B cell (primary cell): ENCODE results near the gene GLI3. TPM values are rescaled to one million over a fixed set of nuclear protein-coding genes. Genes with fewer than 3 reads are reported as not detected.

ENCODE experiments used
- ATAC-seq: fragments of 200-7000 bp; cut with Tn5 transposase; one replicate; pipeline ENCODE4 v1.10.0; 2021; ENCODE audit warnings: low read depth, mild to moderate bottlenecking, moderate number of reproducible peaks, moderate library complexity
- CTCF ChIA-PET: fragments of 350-600 bp; sonication (Branson Sonifier 250); formaldehyde crosslinking; loops from one replicate; lab custom pipeline; 2021; ENCODE audit warnings: antibody characterized with exemption, inconsistent platforms; lab: Charles Lee
- POLR2A ChIA-PET: fragments of 350-600 bp; sonication (Branson Sonifier 250); formaldehyde crosslinking; loops from one replicate; lab custom pipeline; 2021; ENCODE audit warnings: antibody characterized with exemption; lab: Charles Lee
- DNase-seq: peaks from one replicate; pipeline ENCODE4 v3.0.0; 2013
- H2AFZ ChIP-seq: 2 replicates; pipeline ENCODE4 v1.6.1; 2012; ENCODE audit warnings: mild to moderate bottlenecking, low read depth, low read length; ENCODE audit not compliant: insufficient read depth, poor library complexity, severe bottlenecking
- H3K27ac ChIP-seq, 2 donors: 1 replicate in 1 of 2; 2 replicates in 1 of 2; pipeline ENCODE4 v1.5.1; 2012 to 2013; ENCODE audit warnings: low read length in 2 of 2, mild to moderate bottlenecking in 2 of 2, moderate library complexity in 1 of 2
- H3K27me3 ChIP-seq, 4 experiments: fragments of 200-600 bp in 1 of 4; sonication (generic) in 1 of 4; replicated peaks in 1 of 4; 1 replicate in 2 of 4; 2 replicates in 2 of 4; pipeline versions ENCODE4 v1.6.1 to v1.7.0; 2013 to 2016; ENCODE audit warnings: low read length in 3 of 4, mild to moderate bottlenecking in 2 of 4, mixed read lengths in 1 of 4, moderate library complexity in 1 of 4; ENCODE audit not compliant: insufficient read depth in 4 of 4, control insufficient read depth in 3 of 4; ENCODE audit errors: control extremely low read depth in 1 of 4
- H3K36me3 ChIP-seq, 2 experiments: replicated peaks in 1 of 2; 1 replicate in 1 of 2; 2 replicates in 1 of 2; pipeline versions ENCODE4 v1.6.1 to v1.7.1; 2013; ENCODE audit warnings: low read length in 1 of 2; ENCODE audit not compliant: insufficient read depth in 2 of 2, control insufficient read depth in 1 of 2; ENCODE audit errors: control extremely low read depth in 1 of 2, extremely low read depth in 1 of 2
- H3K4me1 ChIP-seq, 2 donors: fragments of 200-600 bp in 1 of 2; sonication (generic) in 1 of 2; 1 replicate in 1 of 2; 2 replicates in 1 of 2; pipeline versions ENCODE4 v1.5.1 to v1.6.1; 2013 to 2017; ENCODE audit warnings: low read length in 2 of 2; ENCODE audit not compliant: control insufficient read depth in 2 of 2, insufficient read depth in 2 of 2
- H3K4me2 ChIP-seq: replicated peaks from 2 replicates; pipeline ENCODE3; 2012; ENCODE audit warnings: mild to moderate bottlenecking, low read depth, low read length; ENCODE audit not compliant: poor library complexity, severe bottlenecking
- H3K4me3 ChIP-seq, 5 experiments: fragments of 200-600 bp in 1 of 5; sonication (generic) in 1 of 5; 1 replicate in 3 of 5; 2 replicates in 2 of 5; pipeline versions ENCODE4 v1.5.1 to v1.7.0; 2011 to 2016; ENCODE audit warnings: low read length in 4 of 5, mild to moderate bottlenecking in 4 of 5, low read depth in 2 of 5, control low read depth in 1 of 5, moderate library complexity in 1 of 5; ENCODE audit not compliant: insufficient read depth in 1 of 5; ENCODE audit errors: control extremely low read depth in 1 of 5, extremely low read depth in 1 of 5
- H3K79me2 ChIP-seq: fragments of 200-600 bp; sonication (generic); one replicate; pipeline ENCODE4 v1.6.0; 2016; ENCODE audit warnings: low read length; ENCODE audit not compliant: control insufficient read depth, insufficient read depth
- H3K9ac ChIP-seq: fragments of 200-600 bp; sonication (generic); 2 replicates; pipeline ENCODE4 v1.6.1; 2017; ENCODE audit warnings: mild to moderate bottlenecking, low read length, moderate library complexity
- H3K9me3 ChIP-seq, 3 donors: one replicate each; pipeline versions ENCODE4 v1.6.1 to v1.7.1; 2013; ENCODE audit warnings: low read length in 2 of 3; ENCODE audit not compliant: control insufficient read depth in 2 of 3, insufficient read depth in 1 of 3; ENCODE audit errors: control extremely low read depth in 1 of 3
- H4K20me1 ChIP-seq: 2 replicates; pipeline ENCODE4 v1.6.0; 2012; ENCODE audit warnings: mild to moderate bottlenecking, low read length; ENCODE audit not compliant: insufficient read depth, control insufficient read depth, poor library complexity, severe bottlenecking
- H3K27ac Mint-ChIP-seq: one replicate; pipeline ENCODE4 v1.8.0; 2021; ENCODE audit warnings: mixed read lengths
- H3K27me3 Mint-ChIP-seq: one replicate; pipeline ENCODE4 v1.8.0; 2021; ENCODE audit warnings: mixed read lengths
- H3K4me1 Mint-ChIP-seq: one replicate; pipeline ENCODE4 v1.8.0; 2021; ENCODE audit warnings: mixed read lengths
- H3K4me3 Mint-ChIP-seq: one replicate; pipeline ENCODE4 v1.8.0; 2021; ENCODE audit warnings: mixed read lengths
- H3K9me3 Mint-ChIP-seq: one replicate; pipeline ENCODE4 v1.8.0; 2022; ENCODE audit warnings: mixed read lengths; ENCODE audit not compliant: insufficient read depth
- EZH2 ChIP-seq: IDR thresholded peaks from 2 replicates; pipeline ENCODE4 v1.6.1; 2012; ENCODE audit warnings: borderline replicate concordance, low read depth, mild to moderate bottlenecking, moderate library complexity, low read length; ENCODE audit not compliant: insufficient read depth, poor library complexity, severe bottlenecking
- WGBS: methylation state at CpG from one replicate; pipeline ENCODE4 v1.1.5; 2013; ENCODE audit warnings: missing lambda C conversion rate; ENCODE audit not compliant: insufficient coverage; 5-methylcytosine and 5-hydroxymethylcytosine counted together
- intact Hi-C: fragments of 100-400 bp; cut with micrococcal nuclease; formaldehyde crosslinking; loops from one replicate; pipeline ENCODE4 v1.10.0; 2022
- polyA plus RNA-seq: library from polyadenylated mRNA; depleted of rRNA; stranded (reverse); fragments of >200 nt; gene quantifications from 2 replicates; pipeline ENCODE4 v1.2.3, GENCODE V29; 2012
- total RNA-seq, 2 donors: library from RNA; stranded (reverse); fragments of 120-200 nt in 1 of 2; gene quantifications; 1 replicate in 1 of 2; 2 replicates in 1 of 2; pipeline versions ENCODE4 v1.2.3 to v1.2.4, GENCODE V29; 2013 to 2022
- TF ChIP-seq, protein P1 (sequence below): fragments of 200-600 bp; IDR thresholded peaks from one replicate; pipeline ENCODE4 v1.8.0; 2022; ENCODE audit warnings: antibody characterized with exemption, mild to moderate bottlenecking

GLI3 gene
- total and polyA plus RNA-seq, 2 donors (not counting 1 experiment from before 2014, with no cell fraction given), result not detected

DNA sequence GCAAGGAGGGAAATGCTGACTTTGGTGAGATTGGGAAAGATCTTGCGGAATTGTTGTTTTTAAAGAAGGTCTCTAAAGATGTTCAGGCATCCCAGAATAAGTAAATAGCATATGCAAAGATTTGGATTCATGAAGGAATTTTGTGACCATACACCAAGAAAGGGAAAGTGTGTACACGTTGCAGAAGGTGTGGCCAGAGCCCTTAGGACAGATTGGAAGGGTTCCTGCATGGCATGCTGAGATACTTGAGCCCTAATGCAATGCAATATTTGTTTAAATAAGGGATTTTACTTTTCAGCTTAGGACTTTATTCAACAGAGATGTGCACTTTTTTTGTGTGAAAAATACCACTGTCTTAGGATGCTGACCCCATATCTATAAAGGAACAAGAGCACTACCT lies 314.6 kb downstream of the GLI3 start:
- TF ChIP-seq, protein P1, sequence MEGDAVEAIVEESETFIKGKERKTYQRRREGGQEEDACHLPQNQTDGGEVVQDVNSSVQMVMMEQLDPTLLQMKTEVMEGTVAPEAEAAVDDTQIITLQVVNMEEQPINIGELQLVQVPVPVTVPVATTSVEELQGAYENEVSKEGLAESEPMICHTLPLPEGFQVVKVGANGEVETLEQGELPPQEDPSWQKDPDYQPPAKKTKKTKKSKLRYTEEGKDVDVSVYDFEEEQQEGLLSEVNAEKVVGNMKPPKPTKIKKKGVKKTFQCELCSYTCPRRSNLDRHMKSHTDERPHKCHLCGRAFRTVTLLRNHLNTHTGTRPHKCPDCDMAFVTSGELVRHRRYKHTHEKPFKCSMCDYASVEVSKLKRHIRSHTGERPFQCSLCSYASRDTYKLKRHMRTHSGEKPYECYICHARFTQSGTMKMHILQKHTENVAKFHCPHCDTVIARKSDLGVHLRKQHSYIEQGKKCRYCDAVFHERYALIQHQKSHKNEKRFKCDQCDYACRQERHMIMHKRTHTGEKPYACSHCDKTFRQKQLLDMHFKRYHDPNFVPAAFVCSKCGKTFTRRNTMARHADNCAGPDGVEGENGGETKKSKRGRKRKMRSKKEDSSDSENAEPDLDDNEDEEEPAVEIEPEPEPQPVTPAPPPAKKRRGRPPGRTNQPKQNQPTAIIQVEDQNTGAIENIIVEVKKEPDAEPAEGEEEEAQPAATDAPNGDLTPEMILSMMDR, result no peak
- no peak for TF ChIP-seq EZH2
- Mint-ChIP-seq H3K9me3 (no peaks in the 10 kb centered on the region), H3K27ac (no peak overlapping the region), H3K4me3 (no peak overlapping the region), H3K27me3 (peaks cover 3% of the 10 kb centered on the region), H3K4me1 (peaks cover 3% of the 10 kb centered on the region)
- no peaks in the 10 kb centered on the region for H4K20me1 ChIP-seq
- H3K4me3 ChIP-seq, result no peak overlapping the region
- H3K27ac ChIP-seq, result no peak overlapping the region
- H2AFZ ChIP-seq, result no peak overlapping the region
- ChIA-PET CTCF (interaction anchor here (2.1 kb wide), 1 partner anchor 18 kb away, joined by 9 read pairs; no protein-coding TSS in a partner anchor), POLR2A (no interaction called here)
- no peaks in the 10 kb centered on the region for H3K9me3 ChIP-seq
- H3K9ac ChIP-seq, result no peak overlapping the region
- no peaks in the 10 kb centered on the region for H3K79me2 ChIP-seq
- 83% methylated on average over 2 of the region's 2 CpGs for WGBS
- no peak overlapping the region for H3K4me2 ChIP-seq
- intact Hi-C loops, result no loop called here
- peaks cover 0 to 2% (median 0%) of the 10 kb centered on the region in 4 experiments for H3K27me3 ChIP-seq
- peaks cover 2 to 3% of the 10 kb centered on the region in 2 donors for H3K4me1 ChIP-seq
- ATAC-seq (no peak), DNase-seq (no peak)
- no peaks in the 10 kb centered on the region for H3K36me3 ChIP-seq

DNA sequence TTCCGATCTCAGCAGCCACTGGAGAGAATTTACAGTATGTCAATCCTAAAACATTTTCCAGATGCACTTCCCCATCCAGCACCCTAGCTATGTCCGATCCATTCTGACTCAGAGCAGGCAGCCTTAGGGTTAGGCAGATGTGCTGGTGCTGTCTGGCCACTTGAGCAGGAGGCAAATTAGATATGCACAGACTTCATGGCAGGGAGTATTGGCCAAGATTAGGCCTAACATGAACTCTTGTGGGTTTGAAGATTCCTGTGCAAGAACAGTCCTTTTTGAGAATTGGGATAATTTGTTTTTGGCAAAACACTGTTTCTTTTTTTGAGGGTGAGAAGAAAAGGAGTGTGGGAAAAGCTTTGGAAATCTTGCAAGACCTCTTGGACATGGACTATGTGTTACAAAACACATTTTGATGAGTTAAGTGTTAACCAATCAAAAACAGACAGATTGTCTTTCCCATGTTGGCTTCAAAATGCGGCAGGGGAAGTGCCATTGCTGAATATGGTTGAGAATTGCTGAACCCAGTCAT lies 315.5 kb downstream of the GLI3 start:
- no peaks in the 10 kb centered on the region for H3K9me3 ChIP-seq
- no peak overlapping the region for H3K4me3 ChIP-seq
- H3K4me1 ChIP-seq, result no peaks in the 10 kb centered on the region
- H3K9me3 Mint-ChIP-seq, result no peaks in the 10 kb centered on the region
- POLR2A ChIA-PET, result no interaction called here
- H3K4me2 ChIP-seq, result no peak overlapping the region
- H3K79me2 ChIP-seq, result no peaks in the 10 kb centered on the region
- CTCF ChIA-PET, result interaction anchor here (2.1 kb wide), 1 partner anchor 19 kb away, joined by 9 read pairs; no protein-coding TSS in a partner anchor
- H3K27ac ChIP-seq, result no peak overlapping the region
- no peaks in the 10 kb centered on the region for H4K20me1 ChIP-seq
- ATAC-seq, result no peak
- H3K36me3 ChIP-seq, result no peaks in the 10 kb centered on the region
- no peak overlapping the region for H3K9ac ChIP-seq
- peaks cover 3% of the 10 kb centered on the region for H3K27me3 Mint-ChIP-seq
- H3K27ac Mint-ChIP-seq, result no peak overlapping the region
- TF ChIP-seq, protein P1, result no peak
- TF ChIP-seq EZH2, result no peak
- no peaks in the 10 kb centered on the region for H3K4me1 Mint-ChIP-seq
- peaks cover 0 to 2% (median 0%) of the 10 kb centered on the region in 4 experiments for H3K27me3 ChIP-seq
- no peak overlapping the region for H3K4me3 Mint-ChIP-seq
- intact Hi-C loops, result no loop called here
- no peak overlapping the region for H2AFZ ChIP-seq
- no peak for DNase-seq
- WGBS, result 100% methylated on average over 3 of the region's 3 CpGs
